Pons (tissue), 1 donor: Measurements from ENCODE around the gene TRAPPC2L.
"Not testable (repeated sequence)": the region's sequence is repeated elsewhere in the genome, so short reads cannot be mapped to it uniquely, and the experiment has no call there.

Experiments used
- DNase-seq: peaks from one replicate; pipeline ENCODE4 v3.0.0-alpha.2; 2016; ENCODE audit warnings: low spot score

Gene TRAPPC2L

GRCh38 chr16:88893127-88893968 is 36.4 kb downstream of the TRAPPC2L start:
- no peak for DNase-seq

DNA sequence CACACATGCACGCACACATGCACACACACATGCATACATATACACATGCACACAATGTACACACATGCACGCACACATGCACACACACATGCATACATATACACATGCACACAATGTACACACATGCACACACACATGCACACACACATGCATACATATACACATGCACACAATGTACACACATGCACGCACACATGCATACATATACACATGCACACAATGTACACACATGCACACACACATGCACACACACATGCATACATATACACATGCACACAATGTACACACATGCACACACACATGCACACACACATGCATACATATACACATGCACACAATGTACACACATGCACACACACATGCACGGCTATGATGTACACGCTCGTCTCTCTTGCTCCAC is 37.3 kb downstream of the TRAPPC2L start:
- not testable (repeated sequence) for DNase-seq

DNA sequence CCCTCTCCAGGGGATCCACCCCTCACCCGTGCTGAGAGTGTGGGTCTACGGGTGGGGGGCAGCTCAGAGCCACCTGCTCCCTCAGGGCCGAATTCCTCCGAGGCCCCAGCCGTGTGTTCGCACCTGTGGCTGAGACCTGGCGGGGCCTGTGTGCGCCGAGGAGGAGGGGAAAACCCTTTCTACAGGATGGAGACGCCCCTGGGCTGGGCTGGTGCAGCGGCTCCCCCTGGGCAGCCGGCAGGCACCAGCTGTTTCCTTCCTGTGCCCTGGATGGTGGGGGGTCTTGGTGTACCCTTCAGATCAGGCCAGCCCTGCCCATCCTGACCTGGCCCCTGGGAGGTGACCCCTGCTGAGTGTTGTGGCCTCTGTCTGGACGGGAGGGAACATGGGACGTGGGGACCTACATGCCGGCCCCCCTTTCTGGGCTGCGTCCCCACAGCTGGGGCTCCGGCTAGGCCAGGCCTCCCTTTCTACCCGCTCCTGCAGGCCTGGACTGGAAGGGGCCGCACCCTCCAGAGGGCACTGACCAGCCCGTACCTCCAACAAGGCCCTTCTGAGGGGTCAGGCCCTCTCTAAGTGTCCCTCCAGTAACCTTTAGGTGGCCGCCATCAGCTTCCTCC is 37.9 kb downstream of the TRAPPC2L start:
- DNase-seq: no peak

DNA sequence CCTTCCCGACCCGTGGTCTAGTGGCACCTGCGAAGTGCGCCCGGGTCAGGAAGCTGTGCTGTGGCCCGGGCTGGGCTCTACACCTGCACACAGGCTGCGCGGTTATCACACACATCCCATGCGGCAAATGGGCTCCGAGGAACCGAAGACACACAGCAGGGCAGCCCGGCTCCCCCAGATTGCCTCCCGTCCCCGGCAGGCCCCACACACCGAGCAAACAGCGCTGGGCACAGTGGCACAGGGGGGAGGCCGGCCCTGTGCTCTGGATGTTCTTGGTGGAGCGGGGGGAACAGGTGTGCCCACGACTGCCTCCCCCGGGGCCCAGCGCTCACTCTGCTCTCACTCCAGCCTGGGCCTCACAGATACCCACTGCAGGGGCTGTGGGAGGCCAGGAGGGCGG is 38.4 kb downstream of the TRAPPC2L start:
- DNase-seq: no peak

DNA sequence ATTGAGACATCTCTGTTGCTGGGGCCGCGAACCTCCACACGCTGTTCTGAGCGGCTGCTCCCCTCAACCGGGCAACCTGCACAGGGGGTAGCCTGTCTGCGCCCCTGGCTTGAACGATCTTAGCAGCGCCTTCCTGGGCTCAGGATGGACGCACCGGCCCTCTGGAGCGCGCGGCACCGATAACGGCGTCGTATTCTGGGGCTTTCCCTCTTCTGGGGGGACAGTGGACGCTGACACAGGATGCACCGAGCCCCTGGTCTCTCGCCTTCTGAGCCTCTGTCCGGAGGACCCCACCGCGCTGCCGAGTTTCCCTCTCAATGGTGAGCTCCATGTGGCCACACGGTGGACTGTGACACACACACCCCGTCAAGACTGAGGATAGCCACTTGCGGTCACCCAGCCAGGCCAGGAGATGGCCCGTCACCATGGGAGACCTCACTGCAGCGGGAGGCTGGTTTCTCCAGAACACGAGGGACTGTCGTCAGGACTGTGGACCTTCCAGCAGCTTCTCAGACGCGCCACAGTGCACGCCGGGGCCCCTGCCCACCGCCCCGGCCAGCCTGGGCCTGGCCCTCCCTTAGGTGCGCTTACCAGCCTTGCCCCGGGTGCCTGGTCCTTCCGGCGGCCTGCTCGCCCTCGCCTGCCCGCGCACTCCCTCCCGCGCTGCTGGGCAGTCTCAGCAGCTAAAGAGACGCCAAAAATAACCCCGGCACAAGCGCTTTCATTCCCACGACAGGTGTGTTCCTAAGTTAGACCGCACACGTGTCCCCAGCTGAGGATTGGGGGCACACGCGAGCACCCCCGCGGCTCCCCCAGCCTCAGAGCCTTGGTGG is 39.5 kb downstream of the TRAPPC2L start:
- DNase-seq: no peak

DNA sequence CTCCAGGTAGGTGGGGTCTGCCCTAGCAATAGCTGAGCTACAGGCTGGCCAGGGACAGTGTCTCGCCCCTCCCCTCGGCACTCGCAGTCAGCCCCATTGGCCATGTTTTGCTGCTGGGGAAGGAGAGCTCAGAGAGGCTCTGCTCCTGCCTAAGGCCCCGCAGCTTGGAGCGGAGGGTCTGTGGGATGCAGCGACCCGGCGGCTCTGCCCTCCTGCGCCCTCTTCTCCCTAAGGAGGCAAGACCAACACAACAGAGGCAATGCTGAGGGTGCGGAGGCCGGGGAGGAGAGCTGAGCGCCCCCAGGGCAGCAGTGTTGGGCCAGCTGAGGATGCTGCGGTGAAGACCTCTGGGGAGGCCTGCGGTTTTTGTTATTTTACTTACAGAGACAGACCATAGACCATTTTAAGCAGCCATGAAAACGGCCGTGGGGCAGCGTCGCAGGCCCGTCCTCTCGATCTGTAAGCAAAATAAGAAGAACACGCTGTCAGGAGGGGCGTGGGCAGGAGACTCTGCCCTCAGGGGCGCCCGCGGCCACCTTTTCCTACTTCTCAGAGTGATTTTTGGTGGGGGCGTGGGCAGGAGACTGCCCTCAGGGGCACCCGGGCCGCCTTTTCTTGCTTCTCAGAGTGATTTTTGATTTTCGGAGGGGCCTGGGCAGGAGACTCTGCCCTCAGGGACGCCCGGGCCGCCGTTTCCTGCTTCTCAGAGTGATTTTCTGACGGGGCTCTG is 40.9 kb downstream of the TRAPPC2L start:
- no peak for DNase-seq

GRCh38 chr16:88899901-88900661 is 43.2 kb downstream of the TRAPPC2L start:
- no peak for DNase-seq

DNA sequence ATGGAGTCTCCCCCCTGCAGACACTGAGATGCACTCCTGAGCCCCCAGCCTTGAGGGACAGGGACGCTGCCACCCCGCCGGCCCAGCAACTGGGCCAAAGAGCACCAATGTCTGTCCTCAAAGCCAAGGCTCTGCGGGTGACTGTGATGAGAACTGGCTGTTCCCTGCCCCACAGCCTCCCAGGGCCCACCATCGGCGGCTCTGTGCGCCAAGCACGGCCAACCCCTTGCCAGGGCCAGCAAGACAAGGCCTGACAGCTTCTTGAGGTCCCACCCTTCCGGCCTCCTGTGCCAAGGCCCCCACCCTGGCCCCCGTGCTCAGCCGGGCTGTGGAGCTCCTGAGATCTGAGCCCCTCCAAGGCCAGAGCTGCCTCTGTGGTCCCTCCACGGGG is 43.7 kb downstream of the TRAPPC2L start:
- no peak for DNase-seq

- no peak for DNase-seq
Measured at GRCh38 chr16:88901718-88902337, 44.9 kb downstream of the TRAPPC2L start.

GRCh38 chr16:88902744-88903143 is 45.8 kb downstream of the TRAPPC2L start:
- DNase-seq: no peak

DNA sequence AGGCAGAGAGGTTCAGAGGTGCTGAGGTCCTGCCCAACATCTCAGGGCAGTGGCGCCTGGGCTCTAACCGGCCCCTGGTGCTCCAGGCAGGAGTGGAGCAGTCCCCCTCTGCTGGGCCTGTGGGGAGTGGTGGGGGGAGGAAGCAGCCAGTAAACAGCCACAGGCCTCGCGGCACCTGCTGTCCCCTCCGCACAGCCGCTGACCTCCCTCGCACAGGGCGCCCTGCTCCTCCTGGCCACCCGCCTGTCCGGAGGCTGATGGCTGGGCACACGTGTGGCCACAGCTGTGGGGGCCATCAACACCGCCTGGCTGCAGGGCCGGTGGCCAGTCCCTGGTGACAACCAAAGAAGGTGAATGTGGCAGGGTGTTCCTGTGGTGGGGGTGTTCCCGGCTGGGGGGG is 46.3 kb downstream of the TRAPPC2L start:
- DNase-seq: no peak

GRCh38 chr16:88904676-88905365 is 47.9 kb downstream of the TRAPPC2L start:
- no peak for DNase-seq

DNA sequence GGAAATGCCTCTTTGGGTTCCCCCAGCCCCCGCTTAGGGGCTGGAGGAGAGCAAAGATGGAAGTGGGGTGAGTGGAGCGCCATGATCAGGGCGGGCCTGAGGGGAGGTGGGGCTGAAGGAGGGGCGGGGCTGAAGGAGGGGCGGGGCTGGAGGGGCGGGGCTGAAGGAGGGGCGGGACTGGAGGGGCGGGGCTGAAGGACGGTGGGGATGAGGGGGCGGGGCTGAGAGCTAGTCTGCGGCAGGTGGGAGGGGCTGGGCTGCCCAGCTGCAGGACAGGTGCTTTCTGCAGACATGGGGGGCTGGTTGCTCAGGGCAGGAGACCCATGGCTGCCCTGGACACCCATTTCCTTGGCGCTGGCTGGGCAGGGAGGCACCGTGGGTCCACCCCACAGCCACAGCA is 48.6 kb downstream of the TRAPPC2L start:
- DNase-seq: no peak

DNA sequence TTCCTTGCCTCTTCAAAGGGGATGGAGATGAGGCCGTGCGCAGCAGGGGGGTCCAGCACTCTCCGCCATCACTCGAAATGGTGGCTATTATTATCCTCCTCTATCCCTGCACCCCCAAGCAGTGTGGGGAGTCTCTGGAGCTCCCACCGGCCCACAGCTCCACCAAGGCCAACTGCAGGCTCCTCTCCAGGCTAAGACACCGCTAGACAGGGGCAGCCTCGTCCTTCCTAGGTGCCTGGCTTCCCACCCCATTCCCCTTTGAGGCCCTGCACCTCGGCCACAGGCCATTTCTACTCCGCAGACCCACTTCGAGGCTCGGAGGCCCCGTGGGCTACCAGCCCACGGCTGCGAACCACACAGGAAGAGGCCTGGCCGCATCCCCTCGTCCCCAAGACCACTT is 49.1 kb downstream of the TRAPPC2L start:
- no peak for DNase-seq

DNA sequence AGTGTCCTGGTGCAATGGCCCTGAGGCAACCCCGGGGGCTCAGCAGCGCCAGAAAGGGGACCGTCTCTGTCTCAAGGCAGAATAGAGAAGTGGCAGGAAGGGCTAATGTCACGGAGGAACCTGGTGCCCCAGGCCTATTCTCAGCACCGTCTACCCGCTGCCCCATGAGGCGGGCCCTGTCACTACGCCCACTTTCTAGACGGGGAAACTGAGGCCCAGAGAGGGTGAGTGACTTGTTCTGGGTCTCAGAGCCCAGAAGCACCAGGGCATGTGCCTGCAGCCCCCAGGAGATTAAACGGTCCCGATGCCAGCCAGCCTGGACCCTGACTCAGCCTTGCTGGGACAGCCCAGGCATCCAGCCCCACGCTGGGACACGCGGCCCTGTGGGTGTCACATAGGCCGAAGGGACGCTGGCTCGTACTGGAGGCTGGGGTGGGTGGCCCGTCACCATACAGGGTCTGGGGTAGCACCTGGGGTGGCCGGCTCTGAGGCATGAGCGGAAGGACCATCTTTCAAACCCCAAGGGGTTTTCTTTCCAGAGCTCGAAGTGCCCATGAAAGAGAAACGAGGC is 49.7 kb downstream of the TRAPPC2L start:
- no peak for DNase-seq

DNA sequence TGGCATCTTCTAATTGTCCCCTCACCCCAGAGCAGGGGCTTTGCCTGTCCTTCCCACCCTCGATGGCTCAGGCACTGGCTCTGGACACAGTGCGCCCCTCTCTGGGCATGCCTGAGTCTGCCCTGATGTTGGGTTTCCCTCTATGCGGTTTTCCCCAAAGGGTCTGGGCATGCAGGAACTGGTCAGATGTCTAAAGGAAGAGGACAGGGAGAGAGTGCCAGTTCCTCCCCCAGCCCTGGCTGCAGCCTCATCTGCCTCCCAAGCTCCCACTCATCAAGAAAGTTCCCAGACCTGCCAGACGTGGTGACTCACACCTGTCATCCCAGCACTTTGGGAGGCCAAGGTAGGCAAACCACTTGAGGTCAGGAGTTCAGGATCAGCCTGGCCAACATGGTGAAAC is 50.8 kb downstream of the TRAPPC2L start:
- no peak for DNase-seq

DNA sequence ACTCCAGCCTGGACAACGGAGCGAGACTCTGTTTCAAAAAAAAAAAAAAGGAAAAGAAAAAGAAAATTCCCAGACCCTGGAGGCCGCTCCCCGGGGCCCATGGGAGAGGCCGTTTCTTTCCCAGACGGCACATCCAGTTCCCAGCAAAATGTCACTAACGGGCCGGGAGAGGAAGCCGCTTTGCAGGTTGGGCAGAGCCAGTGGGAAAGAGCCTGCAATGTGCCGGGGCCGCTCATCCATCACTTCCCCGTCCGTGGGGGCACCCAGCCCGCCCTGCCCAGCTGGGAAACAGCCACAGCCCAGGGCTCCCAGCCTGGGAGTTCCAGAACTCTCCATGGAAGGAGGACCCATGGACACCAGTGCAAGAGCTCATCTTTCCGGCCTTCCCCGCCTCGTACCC is 51.4 kb downstream of the TRAPPC2L start:
- DNase-seq: no peak

- DNase-seq: no peak
Measured at GRCh38 chr16:88909431-88910210, 52.7 kb downstream of the TRAPPC2L start.
